GM19397 (cell line): ENCODE measurements around the gene HAAO.

ENCODE experiments used
- ATAC-seq: cut with Tn5 transposase; IDR thresholded peaks from one replicate; pipeline ENCODE4 v1.9.1; 2021; ENCODE audit warnings: mild to moderate bottlenecking, moderate library complexity; ENCODE audit not compliant: unreplicated experiment

HAAO gene

GRCh38 chr2:42815726-42816125 lies 23.3 kb upstream of the HAAO start:
- ATAC-seq = no peak

- no peak for ATAC-seq
Measured at GRCh38 chr2:42813763-42814162, 21.4 kb upstream of the HAAO start.

- no peak for ATAC-seq
Measured at GRCh38 chr2:42812899-42813479, 20.6 kb upstream of the HAAO start.

GRCh38 chr2:42810971-42811811 lies 18.8 kb upstream of the HAAO start:
- ATAC-seq = peak; percentile 5

- peak; percentile 77 for ATAC-seq
Measured at GRCh38 chr2:42810121-42810970, 18.0 kb upstream of the HAAO start.

GRCh38 chr2:42809819-42810120 lies 17.4 kb upstream of the HAAO start:
- ATAC-seq = no peak

GRCh38 chr2:42809131-42809818 lies 16.9 kb upstream of the HAAO start:
- no peak for ATAC-seq

- ATAC-seq = no peak
Measured at GRCh38 chr2:42808301-42808700, 15.9 kb upstream of the HAAO start.

- ATAC-seq = no peak
Measured at GRCh38 chr2:42806786-42807185, 14.4 kb upstream of the HAAO start.

GRCh38 chr2:42804891-42805290 lies 12.5 kb upstream of the HAAO start:
- ATAC-seq = no peak

GRCh38 chr2:42804338-42804737 lies 12.0 kb upstream of the HAAO start:
- ATAC-seq = no peak

GRCh38 chr2:42802150-42802549 lies 9.8 kb upstream of the HAAO start:
- ATAC-seq = no peak

GRCh38 chr2:42801381-42801780 lies 9.0 kb upstream of the HAAO start:
- no peak for ATAC-seq

- ATAC-seq = no peak
Measured at GRCh38 chr2:42800981-42801380, 8.6 kb upstream of the HAAO start.

- ATAC-seq = no peak
Measured at GRCh38 chr2:42800461-42800962, 8.1 kb upstream of the HAAO start.

GRCh38 chr2:42799881-42800280 lies 7.5 kb upstream of the HAAO start:
- ATAC-seq = no peak

- no peak for ATAC-seq
Measured at GRCh38 chr2:42797281-42797680, 4.9 kb upstream of the HAAO start.

GRCh38 chr2:42796427-42797248 lies 4.3 kb upstream of the HAAO start:
- no peak for ATAC-seq

- no peak for ATAC-seq
Measured at GRCh38 chr2:42795841-42796301, 3.5 kb upstream of the HAAO start.

- ATAC-seq = no peak
Measured at GRCh38 chr2:42795275-42795674, 2.9 kb upstream of the HAAO start.
